Measurements from ENCODE around the gene GMPR.
"Not testable (repeated sequence)": the region's sequence is repeated elsewhere in the genome, so short reads cannot be mapped to it uniquely, and the experiment has no call there.

GMPR gene

GRCh38 chr6:16206595-16207037 is 31.8 kb upstream of the GMPR start:
- TF ChIP-seq TAF1 (IDR thresholded peaks at IDR 0.05; ENCODE audit: borderline replicate concordance, low read depth, low read length) = no peak
- no peak for TF ChIP-seq POLR2AphosphoS5 (IDR thresholded peaks at IDR 0.05; ENCODE audit: low read depth, low read length)
- no peak for TF ChIP-seq POLR2A (IDR thresholded peaks at IDR 0.05; ENCODE audit: low read depth, low read length)
- DNase-seq (ENCODE audit: insufficient read length) = no peak
- FAIRE-seq = peak; percentile 90

- TF ChIP-seq POLR2A (IDR thresholded peaks at IDR 0.05; ENCODE audit: low read depth, low read length) (no peak), POLR2AphosphoS5 (IDR thresholded peaks at IDR 0.05; ENCODE audit: low read depth, low read length) (no peak), TAF1 (IDR thresholded peaks at IDR 0.05; ENCODE audit: borderline replicate concordance, low read depth, low read length) (no peak)
- no peak for DNase-seq (ENCODE audit: insufficient read length)
Measured at GRCh38 chr6:16208989-16209388, 29.4 kb upstream of the GMPR start.

GRCh38 chr6:16209539-16209938 is 28.8 kb upstream of the GMPR start:
- no peak for FAIRE-seq
- TF ChIP-seq TAF1 (IDR thresholded peaks at IDR 0.05; ENCODE audit: borderline replicate concordance, low read depth, low read length) = no peak
- TF ChIP-seq POLR2AphosphoS5 (IDR thresholded peaks at IDR 0.05; ENCODE audit: low read depth, low read length) = no peak
- no peak for TF ChIP-seq POLR2A (IDR thresholded peaks at IDR 0.05; ENCODE audit: low read depth, low read length)
- no peak for DNase-seq (ENCODE audit: insufficient read length)

More at GRCh38 chr6:16208989-16209388, 29.4 kb upstream of the GMPR start:
- no peak for FAIRE-seq

GRCh38 chr6:16212276-16212675 is 26.1 kb upstream of the GMPR start:
- no peak for TF ChIP-seq POLR2A (IDR thresholded peaks at IDR 0.05; ENCODE audit: low read depth, low read length)
- no peak for TF ChIP-seq POLR2AphosphoS5 (IDR thresholded peaks at IDR 0.05; ENCODE audit: low read depth, low read length)
- TF ChIP-seq TAF1 (IDR thresholded peaks at IDR 0.05; ENCODE audit: borderline replicate concordance, low read depth, low read length) = no peak
- FAIRE-seq = no peak
- DNase-seq (ENCODE audit: insufficient read length) = no peak

- DNase-seq (ENCODE audit: insufficient read length) (no peak), FAIRE-seq (no peak)
- TF ChIP-seq POLR2AphosphoS5 (IDR thresholded peaks at IDR 0.05; ENCODE audit: low read depth, low read length) (no peak), TAF1 (IDR thresholded peaks at IDR 0.05; ENCODE audit: borderline replicate concordance, low read depth, low read length) (no peak), POLR2A (IDR thresholded peaks at IDR 0.05; ENCODE audit: low read depth, low read length) (no peak)
Measured at GRCh38 chr6:16216501-16217155, 21.8 kb upstream of the GMPR start.

GRCh38 chr6:16217156-16217721 is 21.1 kb upstream of the GMPR start:
- DNase-seq (ENCODE audit: insufficient read length) (no peak), FAIRE-seq (no peak)
- no peak for TF ChIP-seq POLR2AphosphoS5 (IDR thresholded peaks at IDR 0.05; ENCODE audit: low read depth, low read length)
- no peak for TF ChIP-seq TAF1 (IDR thresholded peaks at IDR 0.05; ENCODE audit: borderline replicate concordance, low read depth, low read length)
- TF ChIP-seq POLR2A (IDR thresholded peaks at IDR 0.05; ENCODE audit: low read depth, low read length) = no peak

- TF ChIP-seq TAF1 (IDR thresholded peaks at IDR 0.05; ENCODE audit: borderline replicate concordance, low read depth, low read length) (no peak), POLR2A (IDR thresholded peaks at IDR 0.05; ENCODE audit: low read depth, low read length) (no peak), POLR2AphosphoS5 (IDR thresholded peaks at IDR 0.05; ENCODE audit: low read depth, low read length) (no peak)
- DNase-seq (ENCODE audit: insufficient read length) = no peak
- FAIRE-seq = no peak
Measured at GRCh38 chr6:16222826-16223225, 15.6 kb upstream of the GMPR start.

GRCh38 chr6:16223362-16223761 is 15.0 kb upstream of the GMPR start:
- no peak for TF ChIP-seq POLR2AphosphoS5 (IDR thresholded peaks at IDR 0.05; ENCODE audit: low read depth, low read length)
- no peak for TF ChIP-seq TAF1 (IDR thresholded peaks at IDR 0.05; ENCODE audit: borderline replicate concordance, low read depth, low read length)
- no peak for TF ChIP-seq POLR2A (IDR thresholded peaks at IDR 0.05; ENCODE audit: low read depth, low read length)
- DNase-seq (ENCODE audit: insufficient read length) = no peak
- no peak for FAIRE-seq

GRCh38 chr6:16224409-16224808 is 14.0 kb upstream of the GMPR start:
- DNase-seq (ENCODE audit: insufficient read length) = no peak
- TF ChIP-seq TAF1 (IDR thresholded peaks at IDR 0.05; ENCODE audit: borderline replicate concordance, low read depth, low read length) (no peak), POLR2AphosphoS5 (IDR thresholded peaks at IDR 0.05; ENCODE audit: low read depth, low read length) (no peak)
- FAIRE-seq = no peak

- not testable (repeated sequence) for DNase-seq (ENCODE audit: insufficient read length); FAIRE-seq
Measured at GRCh38 chr6:16225062-16225731, 13.2 kb upstream of the GMPR start.

GRCh38 chr6:16226117-16227047 is 12.0 kb upstream of the GMPR start:
- not testable (repeated sequence) for DNase-seq (ENCODE audit: insufficient read length); FAIRE-seq

Measured in GM12892 (cell line).